OCI-M2 (cell line): ENCODE measurements around the gene ZNF408.

Experiments
- DNase-seq: peaks from one replicate; lab custom pipeline; 2025; ENCODE audit not compliant: unreplicated experiment; lab: John Stamatoyannopoulos, UW

Gene ZNF408

DNA sequence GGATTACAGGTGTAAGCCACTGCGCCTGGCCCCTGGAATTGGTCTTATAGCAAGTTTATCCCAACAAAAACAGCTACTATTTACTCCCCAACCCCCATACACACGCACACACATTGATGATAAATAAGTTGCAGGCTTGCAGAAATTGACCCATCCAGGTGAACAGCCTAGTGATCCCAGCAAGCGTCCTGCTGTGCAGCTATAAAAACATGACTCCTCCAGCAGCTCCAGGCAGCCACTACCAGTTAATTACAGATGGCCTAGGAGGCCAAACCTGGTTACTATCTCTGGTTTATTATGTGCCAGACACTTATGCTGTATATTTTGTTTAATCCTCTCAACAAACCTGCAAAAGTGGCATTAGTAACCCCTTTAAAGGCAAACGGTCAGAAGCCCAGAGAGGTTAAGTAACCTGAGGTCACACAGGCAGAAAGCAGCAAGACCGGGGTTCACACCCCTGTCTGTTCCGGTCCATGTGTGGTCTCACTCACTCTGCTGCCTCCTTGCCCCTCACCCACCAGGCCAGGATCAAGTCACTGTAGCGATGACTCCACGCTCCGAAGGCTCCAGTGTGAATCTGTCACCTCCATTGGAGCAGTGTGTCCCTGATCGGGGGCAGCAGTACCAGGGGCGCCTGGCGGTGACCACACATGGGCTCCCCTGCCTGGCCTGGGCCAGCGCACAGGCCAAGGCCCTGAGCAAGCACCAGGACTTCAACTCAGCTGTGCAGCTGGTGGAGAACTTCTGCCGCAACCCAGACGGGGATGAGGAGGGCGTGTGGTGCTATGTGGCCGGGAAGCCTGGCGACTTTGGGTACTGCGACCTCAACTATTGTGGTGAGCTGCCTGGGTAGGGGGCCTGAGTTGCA is 24.7 kb downstream of the ZNF408 start:
- no peak for DNase-seq

DNA sequence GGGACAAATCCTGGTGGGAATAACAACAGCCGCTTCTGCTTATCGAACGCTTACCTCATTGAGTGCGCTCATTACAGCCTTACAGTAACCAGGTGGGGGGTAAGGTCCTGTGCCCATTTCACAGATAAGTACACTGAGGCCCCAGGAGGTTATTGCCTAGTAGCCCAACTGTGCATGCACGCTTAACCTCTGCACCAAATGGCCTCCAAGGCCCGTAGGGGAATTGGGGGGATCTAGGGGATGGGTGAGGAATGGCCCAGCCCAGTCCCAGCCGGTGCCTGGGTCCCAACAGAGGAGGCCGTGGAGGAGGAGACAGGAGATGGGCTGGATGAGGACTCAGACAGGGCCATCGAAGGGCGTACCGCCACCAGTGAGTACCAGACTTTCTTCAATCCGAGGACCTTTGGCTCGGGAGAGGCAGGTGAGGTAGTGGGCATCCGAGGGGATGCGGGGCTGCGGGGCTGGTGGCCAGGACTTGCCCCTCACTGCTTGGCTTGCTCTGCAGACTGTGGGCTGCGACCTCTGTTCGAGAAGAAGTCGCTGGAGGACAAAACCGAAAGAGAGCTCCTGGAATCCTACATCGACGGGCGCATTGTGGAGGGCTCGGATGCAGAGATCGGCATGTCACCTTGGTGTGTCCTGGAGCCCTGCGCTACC is 25.5 kb downstream of the ZNF408 start:
- DNase-seq = no peak

DNA sequence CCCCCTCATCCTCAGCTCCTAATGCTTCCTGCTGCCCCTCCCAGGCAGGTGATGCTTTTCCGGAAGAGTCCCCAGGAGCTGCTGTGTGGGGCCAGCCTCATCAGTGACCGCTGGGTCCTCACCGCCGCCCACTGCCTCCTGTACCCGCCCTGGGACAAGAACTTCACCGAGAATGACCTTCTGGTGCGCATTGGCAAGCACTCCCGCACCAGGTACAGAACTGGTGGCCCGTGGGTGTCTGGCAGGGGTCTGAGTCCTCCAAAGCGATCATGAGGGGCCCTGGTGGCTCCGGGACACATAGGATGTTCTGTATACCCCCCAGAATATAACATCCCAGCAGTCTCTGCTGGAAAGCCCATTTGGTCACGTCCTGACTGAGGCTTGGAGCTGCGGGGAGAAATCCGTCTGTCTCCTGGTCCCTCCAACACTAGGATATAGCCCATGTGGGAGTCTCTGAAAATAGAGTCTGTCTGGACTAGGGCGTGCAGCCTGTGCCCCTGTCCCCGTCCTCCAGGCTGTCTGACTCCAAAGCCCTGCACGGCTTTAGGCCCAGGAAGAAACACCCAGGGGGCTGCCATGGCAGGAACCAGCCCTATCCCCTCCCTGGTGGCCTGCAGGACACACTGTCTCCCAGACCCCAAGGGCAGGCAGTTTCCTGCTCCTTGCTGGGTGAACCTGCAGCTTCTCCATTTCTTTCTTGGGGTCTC is 27.3 kb downstream of the ZNF408 start:
- no peak for DNase-seq

DNA sequence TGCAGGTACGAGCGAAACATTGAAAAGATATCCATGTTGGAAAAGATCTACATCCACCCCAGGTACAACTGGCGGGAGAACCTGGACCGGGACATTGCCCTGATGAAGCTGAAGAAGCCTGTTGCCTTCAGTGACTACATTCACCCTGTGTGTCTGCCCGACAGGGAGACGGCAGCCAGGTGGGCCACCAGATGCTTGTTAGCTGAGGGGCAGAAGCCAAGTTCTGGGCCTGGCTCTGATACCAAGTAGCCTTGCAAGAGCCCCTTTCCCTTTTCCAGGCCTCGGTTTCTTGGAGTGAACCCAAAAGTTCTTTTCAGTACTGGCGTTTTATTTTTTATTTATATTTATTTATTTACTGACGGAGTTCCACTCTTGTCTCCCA is 27.8 kb downstream of the ZNF408 start:
- no peak for DNase-seq

DNA sequence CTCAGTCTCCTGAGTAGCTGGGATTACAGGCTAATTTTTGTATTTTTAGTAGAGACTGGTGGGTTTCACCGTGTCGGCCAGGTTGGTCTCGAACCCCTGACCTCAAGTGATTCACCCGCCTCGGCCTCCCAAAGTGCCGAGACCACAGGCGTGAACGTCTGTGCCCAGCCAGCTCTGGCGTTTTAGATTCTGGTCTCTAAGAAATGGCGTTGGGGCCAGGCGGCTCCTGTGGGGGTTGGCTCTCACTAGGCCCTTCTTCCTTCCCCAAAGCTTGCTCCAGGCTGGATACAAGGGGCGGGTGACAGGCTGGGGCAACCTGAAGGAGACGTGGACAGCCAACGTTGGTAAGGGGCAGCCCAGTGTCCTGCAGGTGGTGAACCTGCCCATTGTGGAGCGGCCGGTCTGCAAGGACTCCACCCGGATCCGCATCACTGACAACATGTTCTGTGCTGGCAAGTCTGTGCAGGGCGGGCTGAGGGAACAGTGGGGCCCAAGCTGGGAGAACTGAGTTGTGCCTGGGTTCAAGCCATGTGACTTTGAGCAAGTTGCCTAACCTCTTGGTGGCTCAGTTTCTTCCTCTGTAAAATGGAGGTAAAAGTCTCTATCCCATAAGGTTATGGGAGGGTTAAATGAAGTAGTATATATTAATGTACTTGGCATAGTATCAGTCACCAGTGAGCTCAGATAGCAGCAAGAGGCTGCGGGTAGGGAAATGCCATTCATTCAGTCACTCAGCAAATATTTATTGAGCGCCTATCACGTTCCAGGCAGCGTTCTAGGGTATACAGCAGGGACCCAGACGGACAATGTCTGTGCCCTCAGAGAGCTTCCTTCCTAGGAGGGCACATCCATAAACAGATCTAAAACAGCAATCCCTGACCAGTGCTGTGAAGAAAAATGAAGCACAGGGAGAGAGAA is 28.5 kb downstream of the ZNF408 start:
- DNase-seq = no peak

DNA sequence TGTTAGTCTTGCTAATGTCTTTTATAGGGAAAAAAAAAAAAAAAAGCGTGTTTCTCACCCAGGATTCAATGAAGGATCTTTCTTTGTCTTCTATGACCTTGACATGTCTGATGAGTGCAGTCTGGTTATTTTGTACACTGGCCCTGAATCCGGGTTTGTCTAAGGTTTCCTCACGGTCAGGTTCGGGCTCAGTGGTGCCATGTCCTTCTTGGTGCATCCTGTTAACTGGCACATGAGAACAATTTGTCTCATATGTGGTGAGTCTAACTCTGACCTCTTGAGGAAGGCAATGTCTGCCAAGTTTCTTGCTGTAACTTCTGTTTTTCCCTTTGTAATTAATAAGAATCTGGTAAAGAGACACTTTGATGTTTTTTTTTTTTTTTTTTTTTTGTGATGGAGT is 30.7 kb downstream of the ZNF408 start:
- no peak for DNase-seq

DNA sequence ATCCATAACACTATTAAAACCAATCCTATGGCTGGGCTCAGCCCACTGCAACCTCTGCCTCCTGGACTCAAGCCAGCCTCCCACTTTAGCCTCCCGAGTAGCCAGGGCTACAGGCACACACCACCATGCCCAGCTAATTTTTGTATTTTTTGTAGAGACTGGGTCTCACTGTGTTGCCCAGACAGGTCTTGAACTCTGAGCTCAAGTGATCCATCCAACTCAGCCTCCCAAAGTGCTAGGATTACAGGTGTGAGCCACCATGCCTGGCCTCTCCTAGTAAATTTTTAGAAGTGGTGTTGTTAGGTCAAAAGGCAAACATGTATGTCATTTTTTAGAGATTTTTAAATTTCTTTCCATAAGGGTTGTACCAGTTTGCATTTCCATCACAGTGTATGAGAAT is 32.4 kb downstream of the ZNF408 start:
- no peak for DNase-seq

DNA sequence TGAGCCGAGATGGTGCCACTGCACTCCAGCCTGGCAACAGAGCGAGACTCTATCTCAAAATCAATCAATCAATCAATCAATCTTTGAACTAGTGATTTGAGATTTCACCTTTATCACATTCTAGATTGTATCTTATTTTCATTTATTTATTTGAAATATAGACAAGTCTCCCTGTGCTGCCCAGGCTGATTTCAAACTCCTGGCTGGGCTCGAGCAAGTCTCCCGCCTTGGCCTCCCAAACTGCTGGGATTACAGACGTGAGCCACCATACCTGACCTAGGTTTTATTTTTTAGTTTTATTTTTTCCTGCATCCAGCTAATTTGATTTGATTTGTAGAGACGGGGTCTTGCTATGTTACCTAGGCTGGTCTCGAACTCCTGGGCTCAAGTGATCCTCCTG is 35.3 kb downstream of the ZNF408 start:
- DNase-seq = no peak

DNA sequence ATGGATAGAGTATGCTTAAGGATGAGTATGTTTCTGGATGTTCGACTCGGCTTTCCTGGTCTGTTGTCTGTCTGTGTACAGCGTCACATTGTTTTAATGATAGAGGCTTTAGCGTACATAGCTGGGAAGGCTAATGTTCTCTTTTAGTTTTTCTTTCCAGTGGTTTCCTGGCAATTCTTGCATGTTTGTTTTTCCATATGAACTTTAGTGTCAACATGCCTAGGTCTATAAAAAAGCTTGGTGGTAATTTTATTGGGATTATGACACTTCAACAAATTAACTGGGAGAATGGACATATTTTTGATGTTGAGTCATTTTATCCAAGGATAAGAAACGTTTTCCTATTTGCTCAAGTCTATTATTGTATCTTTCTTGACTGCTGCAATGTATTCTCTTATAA is 35.8 kb downstream of the ZNF408 start:
- DNase-seq = no peak

DNA sequence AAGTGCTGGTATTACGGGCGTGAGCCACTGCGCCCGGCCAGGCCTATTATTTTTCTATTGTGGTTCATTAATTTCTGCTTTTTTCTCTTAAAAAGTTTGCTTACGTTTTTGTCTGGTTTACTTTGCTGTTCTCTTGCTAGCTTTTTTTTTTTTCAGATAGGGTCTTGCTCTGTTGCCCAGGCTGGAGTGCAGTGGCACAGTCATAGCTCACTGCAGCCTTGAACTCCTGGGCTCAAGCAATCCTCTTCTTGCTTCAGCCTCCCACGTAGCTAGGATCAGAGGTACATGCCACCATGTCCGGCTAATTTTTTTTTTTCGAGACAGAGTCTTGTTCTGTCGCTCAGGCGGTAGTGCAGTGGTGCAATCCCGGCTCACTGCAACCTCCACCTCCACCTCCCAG is 36.9 kb downstream of the ZNF408 start:
- DNase-seq = no peak

DNA sequence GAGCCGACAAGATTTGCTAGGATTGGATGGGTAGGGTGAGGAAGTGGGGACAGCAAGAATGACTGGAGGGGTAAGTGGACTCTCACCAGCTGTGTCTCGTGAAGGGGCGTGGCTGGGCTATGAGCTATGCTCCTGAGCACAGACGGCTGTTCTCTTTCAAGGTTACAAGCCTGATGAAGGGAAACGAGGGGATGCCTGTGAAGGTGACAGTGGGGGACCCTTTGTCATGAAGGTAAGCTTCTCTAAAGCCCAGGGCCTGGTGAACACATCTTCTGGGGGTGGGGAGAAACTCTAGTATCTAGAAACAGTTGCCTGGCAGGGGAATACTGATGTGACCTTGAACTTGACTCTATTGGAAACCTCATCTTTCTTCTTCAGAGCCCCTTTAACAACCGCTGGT is 38.1 kb downstream of the ZNF408 start:
- no peak for DNase-seq

DNA sequence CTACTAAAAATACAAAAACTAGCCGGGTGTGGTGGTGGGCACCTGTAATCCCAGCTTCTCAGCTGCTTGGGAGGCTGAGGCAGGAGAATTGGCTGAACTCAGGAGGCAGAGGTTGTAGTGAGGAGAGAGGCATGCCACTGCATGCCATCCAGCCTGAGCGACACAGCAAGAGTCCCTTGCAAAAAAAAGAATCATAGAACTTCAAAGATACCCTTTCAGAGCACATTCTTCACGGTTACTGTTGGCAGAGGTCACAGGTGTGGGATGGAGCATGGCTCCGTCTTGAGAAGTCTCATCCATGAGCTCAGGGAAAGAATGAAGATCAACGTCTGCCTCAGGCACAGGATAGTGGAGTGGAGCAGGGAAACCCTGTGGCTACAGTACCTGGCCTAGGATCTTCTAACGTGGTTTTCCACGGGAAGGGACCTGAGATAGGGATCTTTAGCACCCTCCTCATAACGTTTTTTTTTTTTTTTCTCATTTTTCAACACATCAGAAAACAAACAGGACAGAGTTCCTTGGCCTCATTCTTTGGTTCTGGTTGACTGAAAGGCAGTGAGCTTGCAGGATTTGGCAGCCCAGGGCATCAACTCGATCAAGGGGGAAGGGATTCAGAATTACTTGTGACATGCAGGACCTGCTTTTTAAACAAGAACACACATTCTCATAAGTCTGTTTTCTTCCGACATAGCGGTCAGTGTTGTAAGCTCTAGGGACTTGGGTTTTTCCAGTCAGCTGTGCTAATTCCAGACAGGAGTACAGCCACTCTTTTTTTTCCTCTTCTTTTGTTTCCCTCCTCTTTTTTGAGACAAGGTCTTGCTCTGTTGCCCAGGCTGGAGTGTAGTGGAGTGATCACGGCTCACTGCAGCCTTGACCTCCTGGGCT is 41.0 kb downstream of the ZNF408 start:
- DNase-seq = no peak

DNA sequence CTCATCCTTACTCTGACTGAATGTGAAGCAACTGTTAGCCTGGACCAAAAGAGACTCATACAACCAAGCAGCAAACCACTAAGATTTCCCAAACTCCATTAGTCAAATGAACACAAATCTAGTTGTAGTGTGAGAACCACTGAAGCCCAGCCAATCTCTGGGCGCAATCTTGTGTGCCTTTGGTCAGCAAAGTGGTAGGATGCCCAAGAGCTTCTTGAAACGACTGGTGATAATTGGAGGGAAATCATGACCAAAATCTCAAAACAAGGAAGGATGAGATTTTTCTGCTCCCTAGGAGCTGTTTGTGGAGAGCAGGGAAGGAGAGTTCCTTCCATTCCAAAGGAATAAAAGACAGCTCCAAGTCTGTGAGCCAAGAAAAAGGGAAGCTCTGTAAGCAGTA is 42.2 kb downstream of the ZNF408 start:
- no peak for DNase-seq

DNA sequence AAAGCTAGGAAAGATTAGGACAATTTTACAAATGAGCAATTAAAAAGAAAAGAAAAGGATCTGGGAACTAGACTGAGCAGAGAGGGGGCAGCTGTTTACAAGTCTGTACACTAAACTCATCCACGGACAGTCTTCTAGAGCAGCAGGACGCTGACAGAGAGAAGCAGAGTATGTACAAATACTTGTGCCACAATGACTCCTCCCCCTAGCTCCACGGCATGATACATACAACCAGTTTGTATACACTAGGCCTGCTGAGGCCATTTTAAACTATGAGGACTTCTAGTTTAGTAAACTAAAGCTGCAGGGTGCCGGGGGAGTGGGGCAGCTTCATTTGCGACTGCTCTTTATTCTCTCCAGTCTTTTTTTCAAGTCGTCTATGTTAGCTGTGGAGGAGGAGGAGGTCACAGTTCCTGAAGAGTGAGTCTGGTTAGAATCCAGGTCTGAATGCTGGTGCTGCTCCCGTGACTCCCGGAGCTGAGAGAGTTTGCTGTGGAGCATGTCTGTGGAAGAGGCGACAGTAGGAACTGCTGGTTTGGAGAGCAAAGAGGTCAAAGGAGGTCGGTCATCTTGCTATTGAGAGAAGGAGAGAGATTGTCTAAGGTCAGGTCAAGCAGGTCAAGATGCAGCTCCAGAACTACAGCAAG is 43.0 kb downstream of the ZNF408 start:
- no peak for DNase-seq

DNA sequence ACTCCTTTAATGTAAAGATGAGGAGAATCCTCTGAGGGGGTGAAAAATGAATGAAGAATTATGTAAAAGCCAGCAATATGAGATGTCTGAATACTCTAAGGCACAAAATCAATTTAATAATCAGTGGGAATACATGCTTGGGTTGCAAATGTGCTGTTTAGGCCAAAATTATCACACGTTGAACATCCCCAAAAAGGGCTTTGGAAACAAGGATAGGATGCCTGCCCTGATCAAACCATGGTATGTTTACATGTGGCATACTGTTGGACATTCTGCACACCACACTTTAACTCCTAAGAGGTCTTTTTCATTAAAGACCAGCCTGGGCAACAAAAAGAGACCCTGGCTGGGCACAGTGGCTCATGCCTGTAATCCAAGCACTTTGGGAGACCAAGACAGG is 44.5 kb downstream of the ZNF408 start:
- no peak for DNase-seq

DNA sequence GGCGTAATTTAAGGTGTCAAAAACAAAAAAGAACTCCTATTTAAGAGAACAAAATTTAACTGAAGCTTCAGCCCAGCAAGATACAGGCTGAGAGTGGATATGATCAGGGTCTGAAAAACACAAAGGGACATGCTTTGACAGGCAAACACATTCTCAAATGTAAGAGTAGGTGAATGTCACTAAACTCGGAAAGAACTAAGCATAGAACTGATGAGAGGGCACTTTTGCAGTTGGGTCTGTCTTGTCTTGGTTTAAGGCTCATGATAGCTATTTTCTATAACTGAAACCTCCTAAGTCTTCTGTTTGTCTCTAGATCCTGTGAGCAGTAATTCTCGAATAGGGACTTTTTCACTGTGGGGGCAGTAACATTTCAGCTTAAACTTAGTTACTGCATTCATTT is 45.2 kb downstream of the ZNF408 start:
- no peak for DNase-seq

DNA sequence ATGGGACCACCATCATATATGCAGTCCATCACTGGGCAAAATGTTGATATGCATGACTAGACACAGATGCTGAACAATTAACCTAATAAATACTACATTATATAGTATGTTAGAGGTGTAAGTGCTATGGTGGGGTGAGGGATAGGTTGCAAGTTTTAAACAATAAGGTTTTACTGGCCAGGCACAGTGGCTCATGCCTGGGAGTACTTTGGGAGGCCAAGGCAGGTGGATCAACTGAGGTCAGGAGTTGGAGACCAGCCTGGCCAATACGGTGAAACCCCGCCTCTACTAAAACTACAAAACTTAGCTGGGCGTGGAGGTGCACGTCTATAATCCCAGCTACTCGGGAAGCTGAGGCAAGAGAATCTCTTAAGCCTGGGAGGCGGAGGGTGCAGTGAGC is 46.3 kb downstream of the ZNF408 start:
- DNase-seq = no peak
